ENCODE data around the gene ZNF184. TPM values are rescaled to one million over a fixed set of nuclear protein-coding genes. Genes with fewer than 3 reads are reported as not detected.

The ZNF184 gene
- total and polyA plus RNA-seq, 8 donors = 1.8 to 21.0 (median 4.5) TPM; not detected in 1

DNA sequence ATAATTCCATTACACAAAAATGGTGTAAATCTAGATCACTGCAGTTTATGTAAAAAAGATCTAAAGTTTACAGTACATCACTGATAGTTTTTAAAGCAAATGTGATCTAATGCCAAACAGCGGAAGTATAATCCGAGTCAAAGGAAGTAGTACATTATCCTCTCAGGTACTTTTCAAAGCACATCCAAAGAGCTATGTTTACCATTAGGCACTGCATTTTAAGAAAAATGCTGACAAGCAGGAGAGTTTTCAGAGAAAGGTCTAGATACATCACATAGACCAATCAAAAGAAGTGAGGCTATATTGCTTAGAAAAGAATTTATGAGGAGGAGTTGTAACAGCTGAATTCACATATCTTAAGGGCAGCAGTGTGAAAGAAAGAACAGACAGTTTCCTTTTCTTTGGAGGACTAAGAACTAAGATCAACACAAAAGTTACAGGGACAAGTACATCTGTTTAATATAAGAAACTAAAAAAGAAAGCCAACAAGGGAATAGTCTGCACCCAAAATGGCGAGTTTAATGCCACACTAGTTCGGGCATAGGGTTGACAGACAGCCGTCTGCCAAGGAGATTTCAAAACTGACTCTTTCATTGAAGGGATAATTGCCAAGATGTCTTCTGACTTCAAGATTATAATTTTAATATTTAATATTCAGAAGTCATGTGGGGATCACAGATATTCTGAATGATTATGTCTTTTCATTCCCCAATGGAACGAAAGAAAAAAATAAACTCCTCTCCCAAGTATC is 1.4 kb downstream of the ZNF184 start:
- peak in 1 of 2 donors; percentile 17 for DNase-seq
- Histone ChIP-seq H3K9me3 (no peaks in the 10 kb centered on the region), H3K36me3 (peaks cover 6 to 37% (median 32%) of the 10 kb centered on the region in 4 donors), H3K4me1 (peaks cover 13 to 46% (median 27%) of the 10 kb centered on the region in 4 donors), H3K27ac (peak overlapping the region in 4 of 5 donors; percentile 93 to 97 (median 94)), H3K4me3 (peak overlapping the region; percentile 63 to 79 (median 74)), H3K27me3 (no peaks in the 10 kb centered on the region)
- WGBS, 5 donors = 38 to 49% (median 42%) methylated on average over 6 of the region's 6 CpGs
- intact Hi-C loops (cut with DNase I; ENCODE audit: low total_unique reads) = no loop called here
- TF ChIP-seq, protein P1, sequence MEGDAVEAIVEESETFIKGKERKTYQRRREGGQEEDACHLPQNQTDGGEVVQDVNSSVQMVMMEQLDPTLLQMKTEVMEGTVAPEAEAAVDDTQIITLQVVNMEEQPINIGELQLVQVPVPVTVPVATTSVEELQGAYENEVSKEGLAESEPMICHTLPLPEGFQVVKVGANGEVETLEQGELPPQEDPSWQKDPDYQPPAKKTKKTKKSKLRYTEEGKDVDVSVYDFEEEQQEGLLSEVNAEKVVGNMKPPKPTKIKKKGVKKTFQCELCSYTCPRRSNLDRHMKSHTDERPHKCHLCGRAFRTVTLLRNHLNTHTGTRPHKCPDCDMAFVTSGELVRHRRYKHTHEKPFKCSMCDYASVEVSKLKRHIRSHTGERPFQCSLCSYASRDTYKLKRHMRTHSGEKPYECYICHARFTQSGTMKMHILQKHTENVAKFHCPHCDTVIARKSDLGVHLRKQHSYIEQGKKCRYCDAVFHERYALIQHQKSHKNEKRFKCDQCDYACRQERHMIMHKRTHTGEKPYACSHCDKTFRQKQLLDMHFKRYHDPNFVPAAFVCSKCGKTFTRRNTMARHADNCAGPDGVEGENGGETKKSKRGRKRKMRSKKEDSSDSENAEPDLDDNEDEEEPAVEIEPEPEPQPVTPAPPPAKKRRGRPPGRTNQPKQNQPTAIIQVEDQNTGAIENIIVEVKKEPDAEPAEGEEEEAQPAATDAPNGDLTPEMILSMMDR (IDR thresholded peaks at IDR 0.05) = no peak
- TF ChIP-seq EP300 (IDR thresholded peaks at IDR 0.05) (no peak), POLR2AphosphoS5 (IDR thresholded peaks at IDR 0.05) (no peak), POLR2A (IDR thresholded peaks at IDR 0.05) (no peak)

DNA sequence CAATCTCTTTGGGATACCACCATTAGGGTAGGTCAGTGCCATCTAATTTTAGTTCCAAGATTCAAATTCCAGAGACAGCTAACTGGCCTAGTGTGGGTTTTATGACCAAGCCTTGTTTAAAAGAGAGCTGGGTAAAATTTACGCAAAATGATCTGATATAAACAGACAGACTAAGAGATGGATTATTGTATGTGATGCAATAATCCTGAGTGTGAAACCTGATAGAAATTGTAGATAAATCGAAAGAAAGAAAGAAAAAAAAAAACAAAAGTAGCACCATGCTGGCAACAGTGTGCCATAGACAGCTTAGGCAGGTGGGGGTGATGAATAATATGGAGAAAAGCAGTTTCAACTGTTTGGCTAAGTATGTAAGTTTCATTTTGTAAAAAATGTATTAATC is 2.9 kb downstream of the ZNF184 start:
- no peaks in the 10 kb centered on the region for H3K27me3 ChIP-seq
- H3K9me3 ChIP-seq = no peaks in the 10 kb centered on the region
- no peak for DNase-seq
- H3K36me3 ChIP-seq = peaks cover 6 to 52% (median 45%) of the 10 kb centered on the region in 4 donors
- H3K4me3 ChIP-seq = no peak overlapping the region
- TF ChIP-seq POLR2AphosphoS5 (IDR thresholded peaks at IDR 0.05) (no peak), POLR2A (IDR thresholded peaks at IDR 0.05) (no peak), EP300 (IDR thresholded peaks at IDR 0.05) (no peak)
- TF ChIP-seq, protein P1 (IDR thresholded peaks at IDR 0.05) = no peak
- H3K27ac ChIP-seq = no peak overlapping the region
- intact Hi-C loops (cut with DNase I; ENCODE audit: low total_unique reads) = no loop called here
- H3K4me1 ChIP-seq = peaks cover 13 to 46% (median 27%) of the 10 kb centered on the region in 4 donors
- WGBS, 5 donors = 77 to 96% (median 92%) methylated on average over 2 of the region's 2 CpGs

- intact Hi-C loops (cut with DNase I; ENCODE audit: low total_unique reads) = loop anchor here (5.0 kb wide), 1 partner anchor 76 kb away; no protein-coding TSS in a partner anchor
- peaks cover 13 to 40% (median 25%) of the 10 kb centered on the region in 4 donors for H3K4me1 ChIP-seq
- peaks cover 6 to 64% (median 59%) of the 10 kb centered on the region in 4 donors for H3K36me3 ChIP-seq
- no peaks in the 10 kb centered on the region for H3K9me3 ChIP-seq
- TF ChIP-seq, protein P1 (IDR thresholded peaks at IDR 0.05) = no peak
- no peaks in the 10 kb centered on the region for H3K27me3 ChIP-seq
- no peak overlapping the region for H3K27ac ChIP-seq
- H3K4me3 ChIP-seq = no peak overlapping the region
- DNase-seq = no peak
Measured at GRCh38 chr6:27468334-27468733, 4.6 kb downstream of the ZNF184 start.

DNA sequence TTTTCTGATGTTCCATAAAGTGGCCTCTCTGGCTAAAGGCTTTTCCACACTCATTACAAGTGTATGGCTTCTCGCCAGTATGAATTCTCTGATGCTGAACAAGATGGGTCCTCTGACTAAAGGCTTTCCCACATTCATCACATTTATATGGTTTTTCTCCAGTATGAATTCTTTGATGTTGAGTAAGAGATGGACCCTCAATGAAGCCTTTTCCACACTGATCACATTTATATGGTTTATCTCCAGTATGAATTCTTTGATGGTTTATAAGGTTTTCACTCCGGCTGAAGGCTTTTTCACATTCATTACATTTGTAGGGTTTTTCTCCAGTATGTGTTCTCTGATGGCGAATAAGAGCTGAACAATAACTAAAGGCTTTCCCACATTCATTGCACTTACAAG is 20.4 kb downstream of the ZNF184 start:
- 94 to 100% (median 98%) methylated on average over 3 of the region's 3 CpGs for WGBS, 5 donors
- H3K4me3 ChIP-seq = no peak overlapping the region
- intact Hi-C loops (cut with DNase I; ENCODE audit: low total_unique reads) = no loop called here
- no peaks in the 10 kb centered on the region for H3K4me1 ChIP-seq
- no peak for DNase-seq
- peaks cover 43 to 100% (median 80%) of the 10 kb centered on the region in 4 donors for H3K9me3 ChIP-seq
- peaks cover 61 to 98% (median 81%) of the 10 kb centered on the region in 4 donors for H3K36me3 ChIP-seq
- TF ChIP-seq POLR2A (IDR thresholded peaks at IDR 0.05) = no peak
- TF ChIP-seq POLR2AphosphoS5 (IDR thresholded peaks at IDR 0.05) = no peak
- no peaks in the 10 kb centered on the region for H3K27me3 ChIP-seq
- H3K27ac ChIP-seq = no peak overlapping the region

Data from stomach (tissue), 9 donors.